HCT116 (cell line): Measurements from ENCODE around the gene IGSF21.

ENCODE experiments used
- CEBPB ChIP-seq: IDR thresholded peaks from 2 replicates; pipeline ENCODE4 v1.6.1; 2012; ENCODE audit warnings: low read depth
- CTCF ChIP-seq, 3 experiments: fragments of 200-600 bp in 1 of 3; sonication (generic) in 1 of 3; IDR thresholded peaks in 2 of 3; conservative IDR thresholded peaks in 1 of 3; 2 replicates each; pipeline ENCODE4 v1.5.1; 2012 to 2017; ENCODE audit warnings: low read depth in 2 of 3, low read length in 2 of 3, antibody characterized with exemption in 1 of 3, borderline replicate concordance in 1 of 3, control low read depth in 1 of 3, mild to moderate bottlenecking in 1 of 3, mixed read lengths in 1 of 3, mixed run types in 1 of 3, moderate library complexity in 1 of 3; ENCODE audit not compliant: insufficient read depth in 1 of 3
- EGR1 ChIP-seq: IDR thresholded peaks from 2 replicates; pipeline ENCODE4 v1.6.1; 2012; ENCODE audit warnings: low read depth
- EZH2phosphoT487 ChIP-seq: fragments of 200-600 bp; IDR thresholded peaks from 2 replicates; pipeline ENCODE4 v1.6.1; 2018; ENCODE audit warnings: antibody characterized with exemption, borderline replicate concordance
- MAX ChIP-seq: IDR thresholded peaks from 2 replicates; pipeline ENCODE4 v1.6.1; 2012
- POLR2A ChIP-seq: IDR thresholded peaks from 2 replicates; pipeline ENCODE4 v1.7.0; 2011; ENCODE audit warnings: borderline replicate concordance; ENCODE audit not compliant: insufficient read depth, insufficient read length; ENCODE audit errors: extremely low read depth
- POLR2AphosphoS5 ChIP-seq: IDR thresholded peaks from 2 replicates; pipeline ENCODE4 v1.6.1; 2011; ENCODE audit warnings: mild to moderate bottlenecking, low read depth, low read length, moderate library complexity
- RAD21 ChIP-seq: IDR thresholded peaks from 2 replicates; pipeline ENCODE4 v1.6.1; 2012; ENCODE audit warnings: low read depth, mild to moderate bottlenecking
- SIN3A ChIP-seq: IDR thresholded peaks from 2 replicates; pipeline ENCODE4 v1.6.1; 2012; ENCODE audit warnings: low read depth
- SP1 ChIP-seq: IDR thresholded peaks from 2 replicates; pipeline ENCODE4 v1.6.1; 2012; ENCODE audit warnings: low read depth
- ZNF274 ChIP-seq: fragments of 200-500 bp; sonication (Bioruptor generic); IDR thresholded peaks from 2 replicates; pipeline ENCODE4 v1.6.1; 2014; ENCODE audit warnings: mild to moderate bottlenecking, low read depth, low read length, inconsistent platforms

GRCh38 chr1:18256282-18257235, 149.0 kb downstream of the IGSF21 start:
- no peak for TF ChIP-seq EGR1
- TF ChIP-seq CTCF (IDR thresholded peaks at IDR 0.05 in 2 of 3, conservative IDR thresholded peaks at IDR 0.05 in 1 of 3; ENCODE audit: borderline replicate concordance in 1 of 3, insufficient read depth in 1 of 3, low read depth in 2 of 3, low read length in 2 of 3) = no peak
- no peak for TF ChIP-seq POLR2A
- TF ChIP-seq MAX = no peak
- no peak for TF ChIP-seq ZNF274
- TF ChIP-seq CEBPB = no peak
- TF ChIP-seq RAD21 = no peak
- no peak for TF ChIP-seq SIN3A
- no peak for TF ChIP-seq EZH2phosphoT487
- TF ChIP-seq POLR2AphosphoS5 = no peak
- no peak for TF ChIP-seq SP1
